GM10248 (cell line): ENCODE results near the gene PSMG3.

Experiments
- CTCF ChIA-PET: fragments of 300-600 bp; sonication (Branson Sonifier 250); formaldehyde crosslinking; extraction: SDS; loops from one replicate; lab custom pipeline; 2021; ENCODE audit warnings: antibody characterized with exemption; lab: Yijun Ruan, JAX
- POLR2A ChIA-PET: fragments of 350-650 bp; sonication (Branson Sonifier 250); formaldehyde crosslinking; extraction: SDS; loops from one replicate; lab custom pipeline; 2020; ENCODE audit warnings: antibody characterized with exemption; lab: Yijun Ruan, JAX
- DNase-seq: peaks from one replicate; pipeline ENCODE4 v3.0.0; 2012; ENCODE audit errors: extremely low spot score
- TF ChIP-seq, protein P1 (sequence below): IDR thresholded peaks from 2 replicates; pipeline ENCODE4 v1.5.1; 2012; ENCODE audit warnings: mild to moderate bottlenecking, low read depth; ENCODE audit errors: extremely low read depth, missing control alignments, control extremely low read depth

Gene PSMG3

DNA sequence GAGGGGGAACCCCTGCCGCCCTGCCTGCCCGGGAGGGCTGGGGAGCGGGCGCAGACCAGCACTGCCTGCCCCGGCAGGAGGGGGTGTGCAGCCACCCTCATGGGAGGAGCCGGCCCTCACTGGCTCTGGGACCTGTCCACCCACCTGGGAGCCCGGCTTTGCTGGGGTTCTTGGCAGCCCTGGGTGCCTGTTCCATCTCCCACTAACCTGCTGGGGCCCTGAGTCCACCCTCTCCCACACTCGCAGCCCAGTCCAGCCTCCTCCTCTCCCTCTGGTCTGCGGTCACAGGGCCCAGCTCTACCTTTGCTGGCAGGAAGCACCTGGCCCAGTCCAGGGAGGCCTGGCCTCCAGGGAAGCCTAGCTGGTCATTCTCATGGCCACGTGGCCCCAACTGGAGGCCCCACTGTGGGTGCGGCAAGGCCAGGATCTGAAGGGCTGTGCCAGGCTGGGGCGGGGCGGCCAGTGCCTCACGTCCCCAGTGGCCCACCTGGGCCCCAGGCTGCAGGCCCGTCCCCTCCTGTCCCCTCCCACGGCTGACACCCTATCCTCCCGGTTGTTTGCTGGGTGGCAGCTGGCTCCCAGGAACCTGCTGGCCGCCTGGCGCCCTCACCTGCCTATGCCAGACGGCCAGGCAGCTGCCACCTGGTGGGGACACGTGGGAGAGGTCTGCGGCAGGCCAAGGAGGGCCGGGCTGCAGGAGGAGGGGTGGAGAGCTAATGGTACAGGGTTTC, 13.9 kb downstream of the PSMG3 start, which contains the start of gene TMEM184A:
Gene TMEM184A (minus strand): TSS at position 393 of the 731 bp plus-strand sequence. CDS start 721 bp downstream, outside the sequence.
- ChIA-PET CTCF (interaction anchor here (1.3 kb wide), 1 partner anchor 31 kb away, joined by 5 read pairs; no protein-coding TSS in a partner anchor), POLR2A (no interaction called here)
- DNase-seq: peak; percentile 62
- TF ChIP-seq, protein P1, sequence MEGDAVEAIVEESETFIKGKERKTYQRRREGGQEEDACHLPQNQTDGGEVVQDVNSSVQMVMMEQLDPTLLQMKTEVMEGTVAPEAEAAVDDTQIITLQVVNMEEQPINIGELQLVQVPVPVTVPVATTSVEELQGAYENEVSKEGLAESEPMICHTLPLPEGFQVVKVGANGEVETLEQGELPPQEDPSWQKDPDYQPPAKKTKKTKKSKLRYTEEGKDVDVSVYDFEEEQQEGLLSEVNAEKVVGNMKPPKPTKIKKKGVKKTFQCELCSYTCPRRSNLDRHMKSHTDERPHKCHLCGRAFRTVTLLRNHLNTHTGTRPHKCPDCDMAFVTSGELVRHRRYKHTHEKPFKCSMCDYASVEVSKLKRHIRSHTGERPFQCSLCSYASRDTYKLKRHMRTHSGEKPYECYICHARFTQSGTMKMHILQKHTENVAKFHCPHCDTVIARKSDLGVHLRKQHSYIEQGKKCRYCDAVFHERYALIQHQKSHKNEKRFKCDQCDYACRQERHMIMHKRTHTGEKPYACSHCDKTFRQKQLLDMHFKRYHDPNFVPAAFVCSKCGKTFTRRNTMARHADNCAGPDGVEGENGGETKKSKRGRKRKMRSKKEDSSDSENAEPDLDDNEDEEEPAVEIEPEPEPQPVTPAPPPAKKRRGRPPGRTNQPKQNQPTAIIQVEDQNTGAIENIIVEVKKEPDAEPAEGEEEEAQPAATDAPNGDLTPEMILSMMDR: peak; percentile 46

DNA sequence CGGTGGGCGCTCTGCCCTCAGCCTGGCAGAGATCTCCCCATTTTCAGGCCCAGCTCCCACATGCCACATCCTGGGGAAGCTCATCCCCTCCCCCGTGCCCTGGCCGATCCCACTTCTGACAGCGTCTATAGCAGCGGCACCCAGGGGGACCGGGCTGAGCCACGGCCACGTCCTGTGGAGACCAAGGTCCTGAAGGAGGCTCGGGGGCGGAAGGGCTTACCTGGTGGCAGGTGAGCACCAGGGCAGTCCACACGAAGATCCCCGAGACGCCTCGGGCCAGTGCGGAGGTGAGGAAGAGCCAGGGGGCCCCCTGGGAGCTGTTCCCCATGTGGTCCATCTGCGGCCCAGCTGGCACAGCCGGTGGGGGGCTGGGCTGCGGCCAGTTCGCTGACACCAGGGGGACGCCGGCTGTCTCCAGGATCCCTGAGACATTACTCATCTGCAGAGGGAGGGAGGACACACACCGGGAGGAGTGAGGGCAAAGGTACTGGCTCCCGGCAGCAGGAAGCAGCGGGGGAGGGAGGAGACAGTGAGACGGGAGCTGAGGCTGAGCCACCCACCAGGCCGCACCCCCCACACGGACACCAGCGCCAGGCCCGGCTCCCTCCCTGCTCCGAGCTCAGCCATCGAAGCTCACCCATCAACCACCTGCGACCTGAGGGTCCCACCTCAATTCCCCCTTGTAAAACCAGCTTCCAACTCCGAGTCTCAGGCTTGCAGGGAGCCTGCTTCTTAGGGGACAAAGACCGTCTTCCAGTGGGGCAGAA, 14.6 kb downstream of the PSMG3 start:
- DNase-seq: no peak
- ChIA-PET POLR2A (no interaction called here), CTCF (interaction anchor here (1.3 kb wide), 1 partner anchor 30 kb away, joined by 5 read pairs; no protein-coding TSS in a partner anchor)
- TF ChIP-seq, protein P1: no peak

DNA sequence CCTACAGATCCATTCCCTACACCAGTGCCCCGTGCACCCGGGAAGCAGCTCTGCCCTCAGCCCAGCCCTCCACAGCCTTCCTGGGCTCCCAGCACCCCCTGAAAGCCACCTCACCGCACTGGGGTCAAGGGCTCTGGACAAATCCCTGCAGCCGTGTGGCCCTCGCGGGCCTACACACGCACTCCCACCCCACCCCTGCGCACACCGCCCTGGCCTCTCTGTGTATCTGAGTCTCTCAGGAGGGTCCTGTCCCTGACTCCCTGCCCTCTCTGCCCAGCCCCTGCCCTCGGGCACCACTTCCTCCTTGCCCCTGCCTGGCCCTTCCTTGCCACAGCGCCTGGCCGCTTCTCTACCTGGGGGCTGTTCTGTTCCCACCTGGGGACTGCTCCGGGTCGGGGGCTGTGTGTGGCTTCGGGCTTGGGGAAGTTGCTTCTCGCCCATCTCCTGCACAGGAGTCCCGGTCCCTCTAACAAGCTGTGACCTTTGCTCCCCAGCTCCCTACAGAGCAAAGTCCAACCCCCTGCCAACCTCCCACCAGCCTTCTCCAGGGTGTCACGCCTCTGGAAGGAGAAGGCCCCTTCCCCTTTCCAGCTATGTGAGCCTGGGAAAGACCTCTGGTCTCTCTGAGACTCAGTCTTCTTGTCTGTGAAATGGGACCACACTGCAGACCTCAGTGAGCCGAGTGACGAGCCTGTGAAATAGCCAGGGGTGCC, 15.3 kb downstream of the PSMG3 start:
- ChIA-PET CTCF (no interaction called here), POLR2A (no interaction called here)
- TF ChIP-seq, protein P1: no peak
- no peak for DNase-seq

DNA sequence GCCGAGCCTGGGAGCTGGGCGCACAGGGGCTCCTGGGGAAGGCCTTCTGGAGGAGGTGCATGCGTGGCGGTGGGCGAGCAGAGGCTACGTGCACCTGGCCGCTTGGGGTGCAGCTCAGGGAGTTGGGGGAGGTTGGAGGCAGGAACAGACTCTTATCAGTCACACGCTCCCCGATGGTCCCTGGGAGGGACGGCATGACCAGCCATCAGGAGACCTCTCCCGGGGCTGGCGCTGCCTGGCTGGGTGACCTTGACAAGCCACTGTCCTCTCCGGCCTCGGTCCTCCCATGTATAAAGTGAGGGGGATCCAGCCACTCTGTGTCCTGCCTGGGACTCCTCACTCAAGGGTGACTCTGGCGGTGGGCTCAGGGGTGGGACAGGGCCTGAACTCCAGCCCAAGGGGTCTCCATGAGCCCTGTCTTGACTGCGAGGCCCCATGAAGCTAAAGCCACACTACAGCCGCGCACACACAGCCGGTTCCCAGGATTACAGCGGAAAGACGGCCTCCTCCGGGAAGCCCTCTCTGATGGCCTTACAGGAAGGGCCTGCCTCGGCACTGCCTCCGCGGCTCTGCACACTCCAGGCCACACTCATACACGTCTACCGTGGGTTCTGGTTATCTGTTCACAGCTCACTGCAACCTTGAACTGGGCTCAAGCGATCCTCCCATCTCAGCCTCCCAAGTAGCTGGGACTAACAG, 16.2 kb downstream of the PSMG3 start:
- CTCF ChIA-PET: no interaction called here
- TF ChIP-seq, protein P1: no peak
- no peak for DNase-seq
- POLR2A ChIA-PET: no interaction called here

DNA sequence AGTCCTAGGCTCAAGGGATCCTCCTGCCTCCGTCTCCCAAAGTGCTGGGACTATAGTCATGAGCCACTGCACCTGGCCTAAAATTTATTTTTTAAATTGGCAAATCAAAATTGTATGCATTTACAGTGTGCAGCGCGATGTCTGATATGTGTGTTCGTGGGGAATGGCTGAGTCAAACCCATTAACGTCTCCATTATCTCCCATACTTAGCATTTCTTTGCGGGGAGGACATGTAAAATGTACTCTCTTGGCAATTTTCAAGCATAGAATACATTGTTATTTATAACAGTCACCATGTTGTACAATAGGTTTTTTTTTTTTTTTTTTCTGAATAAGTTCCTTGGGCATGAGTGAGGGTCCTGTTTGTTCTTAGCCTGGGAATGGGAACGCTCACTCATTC, 17.6 kb downstream of the PSMG3 start:
- no peak for DNase-seq
- TF ChIP-seq, protein P1: no peak
- ChIA-PET CTCF (no interaction called here), POLR2A (no interaction called here)

DNA sequence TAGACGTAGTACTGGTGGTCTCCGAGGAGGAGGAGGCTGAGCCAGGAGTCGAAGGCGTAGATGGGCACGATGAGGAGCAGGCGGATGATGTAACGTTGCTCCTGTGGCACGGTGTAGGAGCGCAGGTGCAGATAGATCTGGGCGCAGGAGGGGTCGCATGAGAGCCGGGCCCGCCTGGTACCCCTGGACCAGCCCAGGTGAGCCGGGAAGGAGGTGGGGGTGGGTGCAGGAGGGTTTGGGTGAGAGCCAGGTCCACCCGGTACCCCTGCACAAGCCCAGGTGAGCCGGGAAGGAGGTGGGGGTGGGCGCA, 19.0 kb downstream of the PSMG3 start:
- no peak for DNase-seq
- ChIA-PET CTCF (no interaction called here), POLR2A (no interaction called here)
- TF ChIP-seq, protein P1: no peak
